Measurements from ENCODE around the gene GAS2L3. TPM values are rescaled to one million over a fixed set of nuclear protein-coding genes. Genes with fewer than 3 reads are reported as not detected.

Gene GAS2L3
- total RNA-seq, 1 experiment from 2014 or later = 11.7 TPM

DNA sequence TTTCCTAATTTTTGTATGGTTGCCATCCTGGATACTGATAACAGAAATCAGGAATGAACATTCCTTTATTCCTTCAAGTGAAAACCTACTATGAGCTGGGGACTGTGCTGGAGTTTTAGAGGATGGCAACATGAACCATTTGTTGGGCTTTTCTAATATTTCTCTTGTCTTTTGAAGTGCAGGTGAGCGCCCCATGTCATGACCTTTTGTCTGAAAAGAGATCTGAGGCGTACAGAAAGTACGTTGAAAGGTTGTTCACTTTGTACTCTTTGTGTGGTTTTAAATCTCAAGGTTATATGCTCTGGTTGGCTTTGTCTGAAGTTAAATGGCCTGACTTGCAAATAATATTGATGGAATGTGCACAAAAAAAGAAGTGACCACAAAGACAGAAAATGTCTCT is 79.0 kb downstream of the GAS2L3 start:
- Histone ChIP-seq H2BK12ac (ENCODE audit: insufficient read length, low read depth, low read length) (no peak overlapping the region), H3K9me3 (ENCODE audit: control insufficient read depth, low read depth, low read length) (no peaks in the 10 kb centered on the region), H3K27me3 (ENCODE audit: insufficient read depth, low read length) (no peaks in the 10 kb centered on the region), H2BK120ac (ENCODE audit: low read depth, low read length, poor library complexity, severe bottlenecking) (no peak overlapping the region), H3K4me2 (ENCODE audit: insufficient read depth, insufficient read length, low read length) (no peak overlapping the region), H3K27ac (ENCODE audit: insufficient read length, low read depth, low read length) (no peak overlapping the region), H2BK15ac (ENCODE audit: low read depth, low read length) (no peak overlapping the region), H3K4me1 (ENCODE audit: insufficient read depth, low read length) (no peaks in the 10 kb centered on the region), H3K9ac (ENCODE audit: extremely low read depth, insufficient read length, low read length) (no peak overlapping the region), H2BK20ac (ENCODE audit: low read depth, low read length, poor library complexity, severe bottlenecking) (no peak overlapping the region), H4K20me1 (ENCODE audit: control insufficient read depth, insufficient read depth, insufficient read length) (no peaks in the 10 kb centered on the region), H3K56ac (ENCODE audit: insufficient read length, low read depth, low read length) (no peak overlapping the region), H3K4ac (ENCODE audit: low read depth, low read length) (no peak overlapping the region), H4K8ac (replicated peaks; ENCODE audit: insufficient read length, low read depth, low read length) (no peak overlapping the region), H3K23ac (ENCODE audit: insufficient read length, low read depth, low read length) (no peak overlapping the region), H2BK5ac (ENCODE audit: insufficient read length, low read length) (no peak overlapping the region), H3K18ac (ENCODE audit: insufficient read length, low read depth, low read length) (no peak overlapping the region), H3K14ac (ENCODE audit: insufficient read depth, low read length) (no peak overlapping the region), H3K23me2 (ENCODE audit: insufficient read length, low read depth, low read length, poor library complexity, severe bottlenecking) (no peaks in the 10 kb centered on the region), H4K5ac (ENCODE audit: insufficient read length, low read depth, low read length) (no peak overlapping the region), H2AK5ac (ENCODE audit: insufficient read length, low read length) (no peak overlapping the region), H3K79me2 (ENCODE audit: insufficient read depth, low read length) (no peaks in the 10 kb centered on the region), H3T11ph (ENCODE audit: low read length) (no peak overlapping the region), H3K79me1 (ENCODE audit: insufficient read depth, low read depth, low read length, poor library complexity, severe bottlenecking) (no peaks in the 10 kb centered on the region), H4K91ac (ENCODE audit: insufficient read length, low read depth, low read length) (no peak overlapping the region), H2AFZ (ENCODE audit: low read length) (no peak overlapping the region)
- Mint-ChIP-seq H3K9me3 (peaks cover 2 to 5% of the 10 kb centered on the region in 2 experiments), H3K27me3 (ENCODE audit: low read depth) (no peaks in the 10 kb centered on the region; the same call in none of the 2 replicates), H3K4me1 (peaks cover 0 to 2% of the 10 kb centered on the region in 2 experiments; a peak in 3 of 4 replicates), H3K36me3 (ENCODE audit: insufficient read depth in 1 of 3, low read depth in 3 of 3) (peaks cover 5 to 6% (median 5%) of the 10 kb centered on the region in 3 experiments), H3K27ac (no peak overlapping the region), H3K4me3 (no peak overlapping the region)
- no peak for DNase-seq
- TF ChIP-seq CTCF (conservative IDR thresholded peaks at IDR 0.05) = no peak
- no CpG with 5 or more reads among the region's 3 CpGs for WGBS (ENCODE audit: extremely low coverage, insufficient read length, low lambda C conversion rate)

All from H9 (cell line).